ENCODE measurements around the gene COPE.

- TF ChIP-seq POLR2A (IDR thresholded peaks at IDR 0.05) (no peak), POLR2AphosphoS5 (IDR thresholded peaks at IDR 0.05) (no peak), CTCF (IDR thresholded peaks at IDR 0.05) (no peak)
These were observed 10.1 kb upstream of the COPE start for GRCh38 chr19:18929311-18929710.
